Stimulated activated naive CD4-positive, alpha-beta T cell treated with Interleukin-2 at 50 U/mL for 16 hours (primary cell): Measurements from ENCODE around the gene TNNI2.

Experiments used
- DNase-seq: peaks from one replicate; lab custom pipeline; 2025; lab: John Stamatoyannopoulos, UW

Gene TNNI2

DNA sequence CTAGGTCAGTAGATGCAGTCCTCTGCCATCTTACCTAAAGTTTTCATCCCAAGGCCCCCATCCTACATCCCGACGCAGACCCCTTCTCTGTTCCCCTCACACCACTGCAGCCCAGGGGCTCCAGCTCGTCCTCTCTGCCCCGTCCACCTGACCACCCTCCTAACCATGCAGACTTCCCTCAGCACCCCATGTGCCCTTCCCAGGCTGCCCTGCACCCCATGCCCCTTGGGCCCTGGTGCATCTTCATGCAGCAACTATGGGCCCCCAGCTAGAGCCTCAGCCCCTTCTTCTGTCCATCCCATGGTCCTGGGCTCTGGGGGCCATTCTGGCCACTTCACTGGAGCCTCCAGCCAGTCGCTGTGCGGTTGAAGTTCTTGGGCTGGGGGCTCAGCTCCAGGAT is 50.0 kb downstream of the TNNI2 start:
- DNase-seq: no peak

DNA sequence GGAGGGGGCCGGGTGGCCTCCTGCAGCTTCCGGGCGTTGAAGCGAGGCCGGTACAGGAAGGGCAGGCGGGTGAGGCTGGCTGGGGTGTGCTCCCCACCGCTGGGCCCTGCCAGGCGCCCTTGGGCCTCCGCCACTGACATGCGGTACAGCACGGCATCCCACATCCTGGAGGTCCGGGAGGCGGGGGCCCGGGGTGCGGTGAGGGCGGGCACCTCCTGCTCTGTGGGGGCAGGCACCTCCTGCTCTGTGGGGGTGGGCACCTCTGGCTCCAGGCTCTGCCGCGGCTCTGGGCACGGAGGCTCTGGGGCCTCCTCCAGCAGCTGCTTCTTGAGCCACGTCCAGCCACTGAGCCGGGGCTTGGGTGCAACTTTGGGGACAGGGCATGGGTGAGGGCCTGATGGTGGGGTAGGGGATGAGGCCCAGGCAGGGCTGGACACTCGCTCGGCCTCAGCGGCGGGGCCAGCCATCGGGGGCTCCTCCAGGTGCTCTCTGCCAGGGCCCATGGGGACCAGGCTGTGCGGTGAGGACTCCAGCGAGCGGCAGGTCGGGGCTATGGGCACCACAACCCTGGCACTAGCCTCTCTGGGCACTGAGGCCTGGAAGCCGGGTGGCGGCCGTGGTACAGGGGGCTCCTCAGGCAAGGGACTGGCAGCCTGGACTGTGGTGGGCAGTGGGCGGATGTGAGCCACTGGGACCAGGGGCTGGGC is 50.6 kb downstream of the TNNI2 start:
- peak; percentile 66 for DNase-seq

GRCh38 chr11:1889941-1890855 is 51.4 kb downstream of the TNNI2 start:
- DNase-seq: no peak
